WERI-Rb-1 (cell line): ENCODE results near the gene SUV39H2.

ENCODE experiments used
- DNase-seq: peaks from one replicate; pipeline ENCODE4 v3.0.0-alpha.2; 2020
- H3K27ac ChIP-seq: fragments of 250-450 bp; sonication (Bioruptor Pico); 2 replicates; pipeline ENCODE4 v1.5.1; 2020; ENCODE audit warnings: mild to moderate bottlenecking, moderate library complexity
- H3K27me3 ChIP-seq: fragments of 250-450 bp; sonication (Bioruptor Pico); 2 replicates; pipeline ENCODE4 v1.5.1; 2021; ENCODE audit warnings: mild to moderate bottlenecking, low read depth, moderate library complexity; ENCODE audit not compliant: insufficient read depth, severe bottlenecking
- H3K36me3 ChIP-seq: fragments of 250-450 bp; sonication (Bioruptor Pico); 2 replicates; pipeline ENCODE4 v1.5.1; 2020; ENCODE audit warnings: mild to moderate bottlenecking, moderate library complexity
- H3K4me3 ChIP-seq: 2 replicates; pipeline ENCODE4 v1.5.1; 2011; ENCODE audit warnings: low read depth, mild to moderate bottlenecking, control low read depth, low read length
- H3K9me3 ChIP-seq: fragments of 250-450 bp; sonication (Bioruptor Pico); 2 replicates; pipeline ENCODE4 v1.5.1; 2021; ENCODE audit warnings: mild to moderate bottlenecking, moderate library complexity; ENCODE audit not compliant: severe bottlenecking
- TF ChIP-seq, protein P1 (sequence below): IDR thresholded peaks from 2 replicates; pipeline ENCODE4 v1.5.1; 2011; ENCODE audit warnings: low read depth, mild to moderate bottlenecking, control low read depth, inconsistent platforms, low read length

SUV39H2 gene

GRCh38 chr10:14947268-14947667 lies 68.6 kb downstream of the SUV39H2 start:
- no peaks in the 10 kb centered on the region for H3K9me3 ChIP-seq
- DNase-seq: no peak
- no peak overlapping the region for H3K4me3 ChIP-seq
- TF ChIP-seq, protein P1, sequence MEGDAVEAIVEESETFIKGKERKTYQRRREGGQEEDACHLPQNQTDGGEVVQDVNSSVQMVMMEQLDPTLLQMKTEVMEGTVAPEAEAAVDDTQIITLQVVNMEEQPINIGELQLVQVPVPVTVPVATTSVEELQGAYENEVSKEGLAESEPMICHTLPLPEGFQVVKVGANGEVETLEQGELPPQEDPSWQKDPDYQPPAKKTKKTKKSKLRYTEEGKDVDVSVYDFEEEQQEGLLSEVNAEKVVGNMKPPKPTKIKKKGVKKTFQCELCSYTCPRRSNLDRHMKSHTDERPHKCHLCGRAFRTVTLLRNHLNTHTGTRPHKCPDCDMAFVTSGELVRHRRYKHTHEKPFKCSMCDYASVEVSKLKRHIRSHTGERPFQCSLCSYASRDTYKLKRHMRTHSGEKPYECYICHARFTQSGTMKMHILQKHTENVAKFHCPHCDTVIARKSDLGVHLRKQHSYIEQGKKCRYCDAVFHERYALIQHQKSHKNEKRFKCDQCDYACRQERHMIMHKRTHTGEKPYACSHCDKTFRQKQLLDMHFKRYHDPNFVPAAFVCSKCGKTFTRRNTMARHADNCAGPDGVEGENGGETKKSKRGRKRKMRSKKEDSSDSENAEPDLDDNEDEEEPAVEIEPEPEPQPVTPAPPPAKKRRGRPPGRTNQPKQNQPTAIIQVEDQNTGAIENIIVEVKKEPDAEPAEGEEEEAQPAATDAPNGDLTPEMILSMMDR: no peak
- H3K27ac ChIP-seq: no peak overlapping the region
- H3K27me3 ChIP-seq: no peaks in the 10 kb centered on the region
- H3K36me3 ChIP-seq: no peaks in the 10 kb centered on the region; the same call in 1 of the 2 replicates

DNA sequence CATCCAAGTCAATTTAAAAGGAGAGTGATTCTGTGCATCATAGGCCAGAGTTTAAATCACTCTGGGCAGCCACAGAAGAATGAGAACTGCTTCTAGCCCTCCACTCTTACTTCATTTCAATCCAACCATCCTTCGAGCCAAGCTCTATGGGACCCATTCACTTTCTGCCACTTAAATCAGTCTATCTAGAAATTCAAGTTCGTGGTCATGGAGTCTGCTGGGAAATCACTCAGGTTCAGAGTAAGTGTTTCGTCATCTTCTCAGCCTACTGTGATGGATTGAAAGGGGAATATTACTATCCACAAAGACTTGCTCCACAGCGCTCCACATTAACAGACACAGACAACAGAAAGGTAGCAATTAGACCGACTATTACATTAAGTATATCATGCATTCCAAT lies 70.6 kb downstream of the SUV39H2 start:
- no peaks in the 10 kb centered on the region for H3K27me3 ChIP-seq
- H3K4me3 ChIP-seq: no peak overlapping the region
- H3K9me3 ChIP-seq: no peaks in the 10 kb centered on the region
- no peaks in the 10 kb centered on the region for H3K36me3 ChIP-seq
- TF ChIP-seq, protein P1: no peak
- DNase-seq: no peak
- H3K27ac ChIP-seq: no peak overlapping the region

GRCh38 chr10:14952851-14953423 lies 74.3 kb downstream of the SUV39H2 start:
- TF ChIP-seq, protein P1: no peak

GRCh38 chr10:14953424-14954000 lies 74.8 kb downstream of the SUV39H2 start:
- Histone ChIP-seq H3K9me3 (no peaks in the 10 kb centered on the region), H3K36me3 (no peaks in the 10 kb centered on the region), H3K4me3 (peak overlapping the region; percentile 84), H3K27me3 (no peaks in the 10 kb centered on the region), H3K27ac (peak overlapping the region; percentile 79)
- TF ChIP-seq, protein P1: no peak
- DNase-seq: no peak

More at GRCh38 chr10:14952851-14953423, 74.3 kb downstream of the SUV39H2 start:
- Histone ChIP-seq H3K9me3 (no peaks in the 10 kb centered on the region), H3K36me3 (no peaks in the 10 kb centered on the region), H3K27ac (no peak overlapping the region), H3K4me3 (peak overlapping the region; percentile 84), H3K27me3 (no peaks in the 10 kb centered on the region)
- no peak for DNase-seq
